Motor neuron (in vitro differentiated cells): Measurements from ENCODE around the gene PROZ. TPM values are rescaled to one million over a fixed set of nuclear protein-coding genes. Genes with fewer than 3 reads are reported as not detected.

ENCODE experiments used
- ATAC-seq, 8 experiments: fragments of 200-7000 bp; cut with Tn5 transposase; replicated peaks in 6 of 8; 2 replicates each; pipeline ENCODE4 v1.8.0; 2021; ENCODE audit warnings: mild to moderate bottlenecking in 8 of 8, moderate library complexity in 8 of 8
- H3K27ac ChIP-seq, 2 donors: fragments of 250-450 bp; sonication (Bioruptor Pico); 2 replicates each; pipeline ENCODE4 v1.9.0; 2021; ENCODE audit warnings: antibody characterized with exemption in 2 of 2, mild to moderate bottlenecking in 2 of 2, moderate library complexity in 1 of 2
- H3K4me1 ChIP-seq, 2 donors: fragments of 250-450 bp; sonication (Bioruptor Pico); replicated peaks in 1 of 2; 2 replicates each; pipeline ENCODE4 v1.6.1; 2021; ENCODE audit warnings: antibody characterized with exemption in 2 of 2, mild to moderate bottlenecking in 2 of 2, moderate library complexity in 1 of 2
- H3K4me3 ChIP-seq, 5 donors: fragments of 250-450 bp; sonication (Bioruptor Pico); 2 replicates each; pipeline ENCODE4 v1.9.0; 2021; ENCODE audit warnings: antibody characterized with exemption in 5 of 5, mild to moderate bottlenecking in 5 of 5, moderate library complexity in 4 of 5
- WGBS, 10 experiments: fragments of 450-650 bp; shearing (Covaris generic); methylation state at CpG; one replicate each; pipeline ENCODE4 v1.0.0; 2022; 5-methylcytosine and 5-hydroxymethylcytosine counted together
- in situ Hi-C, 9 experiments: fragments of 400-800 bp; cut with MboI; loops; one replicate each; pipeline ENCODE4 v1.15.0; 2021; ENCODE audit warnings: low sequenced_read_pairs in 9 of 9, low pct_unique_long_range_greater_than_20kb in 2 of 9; ENCODE audit not compliant: unreplicated experiment in 9 of 9
- total RNA-seq, 8 experiments: library from RNA; unstranded; fragments of 300-600 nt; gene quantifications; 2 replicates each; pipeline versions ENCODE4 v1.2.3 to v1.2.4, GENCODE V29; 2022

The PROZ gene
- total RNA-seq, 8 experiments from 2014 or later: 0.05 to 1.1 (median 0.29) TPM; not detected in 1

- no peak for ATAC-seq
- 20 to 100% (median 100%) methylated on average over 1 to 2 of the region's 5 CpGs; no CpG with 5 or more reads in 5 of the 10 experiments for WGBS, 10 experiments
- H3K4me1 ChIP-seq: peaks cover 16 to 31% of the 10 kb centered on the region in 2 donors
- no peak overlapping the region for H3K27ac ChIP-seq
- H3K4me3 ChIP-seq: no peak overlapping the region
- in situ Hi-C loops: no loop called here
These were observed 45.9 kb downstream of the PROZ start for GRCh38 chr13:113204378-113204734.

GRCh38 chr13:113205428-113205931, 47.0 kb downstream of the PROZ start:
- peak overlapping the region in 1 of 5 donors; percentile 10 for H3K4me3 ChIP-seq
- ATAC-seq: no peak
- peak overlapping the region in 1 of 2 donors; percentile 62 for H3K27ac ChIP-seq

GRCh38 chr13:113207460-113207859, 49.0 kb downstream of the PROZ start:
- H3K4me1 ChIP-seq: peaks cover 19 to 40% of the 10 kb centered on the region in 2 donors
- in situ Hi-C loops: no loop called here
- WGBS, 10 experiments: 0 to 58% (median 29%) methylated on average over 1 to 3 of the region's 3 CpGs
- peak overlapping the region in 1 of 2 donors; percentile 97 for H3K27ac ChIP-seq
- ATAC-seq: no peak
- H3K4me3 ChIP-seq: peak overlapping the region; percentile 90 to 100 (median 97)

More at GRCh38 chr13:113205428-113205931, 47.0 kb downstream of the PROZ start:
- peaks cover 18 to 34% of the 10 kb centered on the region in 2 donors for H3K4me1 ChIP-seq
- in situ Hi-C loops: no loop called here
- WGBS, 10 experiments: 22 to 92% (median 68%) methylated on average over 2 to 5 of the region's 5 CpGs; no CpG with 5 or more reads in 1 of the 10 experiments

GRCh38 chr13:113207890-113208420, 49.5 kb downstream of the PROZ start:
- WGBS, 10 experiments: 0 to 10% (median 0%) methylated on average over 1 to 13 of the region's 44 CpGs; no CpG with 5 or more reads in 1 of the 10 experiments
- H3K27ac ChIP-seq: peak overlapping the region; percentile 97 to 98
- peak overlapping the region; percentile 90 to 100 (median 97) for H3K4me3 ChIP-seq
- peaks cover 19 to 40% of the 10 kb centered on the region in 2 donors for H3K4me1 ChIP-seq
- in situ Hi-C loops: no loop called here
- peak; percentile 27 to 45 (median 33) for ATAC-seq

GRCh38 chr13:113208421-113209335, 50.2 kb downstream of the PROZ start, which contains the start of gene PCID2:
TSS of gene PCID2 (minus strand) at chr13:113208669. CDS start at chr13:113208634, 35 bp downstream.
- WGBS, 10 experiments: 0% methylated on average over 1 of the region's 103 CpGs; no CpG with 5 or more reads in 8 of the 10 experiments
- peak; percentile 59 to 85 (median 83) for ATAC-seq
- in situ Hi-C loops: no loop called here
- Histone ChIP-seq H3K4me1 (peaks cover 19 to 40% of the 10 kb centered on the region in 2 donors), H3K4me3 (peak within 1 kb of the TSS; percentile 90 to 100 (median 97)), H3K27ac (peak within 1 kb of the TSS; percentile 97 to 98)

- 0% methylated on average over 2 of the region's 66 CpGs; no CpG with 5 or more reads in 9 of the 10 experiments for WGBS, 10 experiments
These were observed 50.9 kb downstream of the PROZ start, which contains the start of gene CUL4A for GRCh38 chr13:113209336-113209758. TSS of gene CUL4A (plus strand) at chr13:113209613. CDS start at chr13:113209628, 15 bp downstream.

GRCh38 chr13:113209759-113210421, 51.4 kb downstream of the PROZ start:
- ATAC-seq: peak; percentile 19 to 50 (median 30)
- peak overlapping the region; percentile 97 to 98 for H3K27ac ChIP-seq

More at GRCh38 chr13:113209336-113209758, 50.9 kb downstream of the PROZ start, which contains the start of gene CUL4A:
- peak within 1 kb of the TSS; percentile 90 to 100 (median 97) for H3K4me3 ChIP-seq
- in situ Hi-C loops: no loop called here
- H3K27ac ChIP-seq: peak within 1 kb of the TSS; percentile 97 to 98
- H3K4me1 ChIP-seq: peaks cover 19 to 40% of the 10 kb centered on the region in 2 donors
- peak; percentile 29 to 62 (median 56) for ATAC-seq

GRCh38 chr13:113210833-113211232, 52.4 kb downstream of the PROZ start:
- in situ Hi-C loops: no loop called here
- ATAC-seq: no peak
- peaks cover 15 to 30% of the 10 kb centered on the region in 2 donors for H3K4me1 ChIP-seq
- WGBS, 10 experiments: 71 to 100% (median 88%) methylated on average over 2 to 6 of the region's 6 CpGs
- H3K27ac ChIP-seq: no peak overlapping the region
- H3K4me3 ChIP-seq: peak overlapping the region in 1 of 5 donors; percentile 100

More at GRCh38 chr13:113209759-113210421, 51.4 kb downstream of the PROZ start:
- H3K4me1 ChIP-seq: peaks cover 19 to 37% of the 10 kb centered on the region in 2 donors
- H3K4me3 ChIP-seq: peak overlapping the region; percentile 90 to 100 (median 97)
- in situ Hi-C loops: no loop called here
- 0 to 6% (median 0%) methylated on average over 1 to 17 of the region's 67 CpGs; no CpG with 5 or more reads in 1 of the 10 experiments for WGBS, 10 experiments

- in situ Hi-C loops: no loop called here
- 90 to 100% (median 93%) methylated on average over 2 to 9 of the region's 10 CpGs for WGBS, 10 experiments
- Histone ChIP-seq H3K4me3 (no peak overlapping the region), H3K27ac (no peak overlapping the region), H3K4me1 (peaks cover 19 to 30% of the 10 kb centered on the region in 2 donors)
- ATAC-seq: no peak
These were observed 53.3 kb downstream of the PROZ start for GRCh38 chr13:113211774-113212173.

- H3K4me3 ChIP-seq: no peak overlapping the region
- in situ Hi-C loops: no loop called here
- peaks cover 14 to 15% of the 10 kb centered on the region in 2 donors for H3K4me1 ChIP-seq
- WGBS, 10 experiments: 0 to 57% (median 14%) methylated on average over 1 to 7 of the region's 7 CpGs
- peak overlapping the region in 1 of 2 donors; percentile 56 for H3K27ac ChIP-seq
- peak; percentile 75 to 84 (median 82) for ATAC-seq
These were observed 58.0 kb downstream of the PROZ start for GRCh38 chr13:113216254-113217048.

- Histone ChIP-seq H3K4me1 (peaks cover 14 to 15% of the 10 kb centered on the region in 2 donors), H3K4me3 (no peak overlapping the region), H3K27ac (no peak overlapping the region)
- ATAC-seq: no peak
- WGBS, 10 experiments: 80 to 100% (median 100%) methylated on average over 1 to 3 of the region's 3 CpGs; no CpG with 5 or more reads in 5 of the 10 experiments
- in situ Hi-C loops: no loop called here
These were observed 60.1 kb downstream of the PROZ start for GRCh38 chr13:113218586-113218985.
